GM12878 (cell line): ENCODE results near the gene FBXO17. TPM values are rescaled to one million over a fixed set of nuclear protein-coding genes. Genes with fewer than 3 reads are reported as not detected.

ENCODE experiments used
- ATAC-seq: fragments of 200-7000 bp; cut with Tn5 transposase; 3 replicates; pipeline ENCODE4 v1.9.1; 2020; ENCODE audit warnings: mild to moderate bottlenecking, moderate library complexity
- BruUV-seq: library from RNA; stranded (reverse); fragments of 400-500 nt; replicated peaks from 2 replicates; lab custom pipeline; 2021; lab: Mats Ljungman, UMichigan
- CTCF ChIA-PET: fragments of 300-600 bp; sonication (Branson Sonifier 250); formaldehyde crosslinking; extraction: SDS; loops from one replicate; lab custom pipeline; 2021; ENCODE audit warnings: inconsistent platforms; lab: Yijun Ruan, JAX
- POLR2A ChIA-PET: fragments of 350-600 bp; formaldehyde crosslinking; extraction: SDS; loops from one replicate; lab custom pipeline; 2021; ENCODE audit warnings: inconsistent platforms; lab: Charles Lee
- RAD21 ChIA-PET: fragments of 300-600 bp; sonication (Branson Sonifier 250); formaldehyde crosslinking; loops from one replicate; lab custom pipeline; 2023; ENCODE audit warnings: antibody characterized with exemption; ENCODE audit not compliant: unreplicated experiment; lab: Charles Lee
- SMC1A ChIA-PET: fragments of 300-600 bp; sonication (Branson Sonifier 250); formaldehyde crosslinking; loops from one replicate; lab custom pipeline; 2023; ENCODE audit not compliant: unreplicated experiment, uncharacterized antibody; lab: Charles Lee
- DNase-seq: peaks from one replicate; pipeline ENCODE4 v3.0.0-alpha.2; 2011; ENCODE audit warnings: low read depth, low spot score
- FAIRE-seq: peaks from 3 replicates; lab custom pipeline; 2011; peaks lifted over from hg19 to GRCh38; lab: Jason Lieb, UNC
- H2AFZ ChIP-seq: 2 replicates; pipeline ENCODE4 v1.6.0; 2011; ENCODE audit warnings: low read depth, low read length, control low read depth; ENCODE audit not compliant: control insufficient read depth
- H3K27ac ChIP-seq: 2 replicates; pipeline ENCODE4 v1.5.1; 2011; ENCODE audit warnings: control low read depth; ENCODE audit not compliant: control insufficient read depth, insufficient read depth
- H3K27me3 ChIP-seq, 2 experiments: replicated peaks in 1 of 2; 2 replicates each; pipeline versions ENCODE4 v1.6.0 to v1.6.1; 2011; ENCODE audit warnings: low read length in 1 of 2; ENCODE audit not compliant: control insufficient read depth in 2 of 2, insufficient read depth in 2 of 2
- H3K36me3 ChIP-seq, 2 experiments: 2 replicates each; pipeline ENCODE4 v1.5.1; 2011; ENCODE audit warnings: low read length in 1 of 2; ENCODE audit not compliant: control insufficient read depth in 2 of 2, insufficient read depth in 2 of 2
- H3K4me1 ChIP-seq: 2 replicates; pipeline ENCODE4 v1.6.1; 2011; ENCODE audit warnings: mild to moderate bottlenecking, low read length, moderate library complexity, mixed read lengths; ENCODE audit not compliant: control insufficient read depth, insufficient read depth
- H3K4me2 ChIP-seq: 2 replicates; pipeline ENCODE4 v1.6.0; 2011; ENCODE audit warnings: control low read depth; ENCODE audit not compliant: control insufficient read depth, insufficient read depth
- H3K4me3 ChIP-seq: fragments of 200-600 bp; sonication (generic); 2 replicates; pipeline ENCODE4 v1.5.1; 2016
- H3K79me2 ChIP-seq: 2 replicates; pipeline ENCODE4 v1.6.0; 2011; ENCODE audit warnings: low read length; ENCODE audit not compliant: control insufficient read depth, insufficient read depth
- H3K9ac ChIP-seq: 2 replicates; pipeline ENCODE4 v1.8.0; 2011; ENCODE audit warnings: low read length, control low read depth, mixed read lengths; ENCODE audit not compliant: control insufficient read depth, insufficient read depth
- H3K9me3 ChIP-seq: replicated peaks from 3 replicates; pipeline ENCODE4 v1.5.1; 2011; ENCODE audit warnings: mild to moderate bottlenecking, low read length; ENCODE audit not compliant: control insufficient read depth, insufficient read depth
- H4K20me1 ChIP-seq: 2 replicates; pipeline ENCODE4 v1.6.0; 2011; ENCODE audit not compliant: control insufficient read depth, insufficient read depth
- CHD4 ChIP-seq: fragments of 200-600 bp; sonication (generic); IDR thresholded peaks from 2 replicates; pipeline ENCODE4 v1.6.1; 2016; ENCODE audit warnings: mild to moderate bottlenecking
- IKZF2 ChIP-seq, 2 experiments: fragments of 450-650 bp; IDR thresholded peaks; 2 replicates each; pipeline ENCODE4 v1.6.1; 2017; ENCODE audit warnings: mild to moderate bottlenecking in 2 of 2, moderate library complexity in 2 of 2
- MEF2B ChIP-seq: fragments of 450-650 bp; IDR thresholded peaks from 2 replicates; pipeline ENCODE4 v1.6.1; 2018; ENCODE audit warnings: mild to moderate bottlenecking, moderate library complexity; ENCODE audit not compliant: partially characterized antibody, poor library complexity, severe bottlenecking
- NR2C2 ChIP-seq: IDR thresholded peaks from 2 replicates; pipeline ENCODE4 v1.6.1; 2011; ENCODE audit warnings: borderline replicate concordance, low read depth; ENCODE audit not compliant: control insufficient read depth, insufficient read length
- NRF1 ChIP-seq: conservative IDR thresholded peaks from 2 replicates; pipeline ENCODE4 v1.6.1; 2011; ENCODE audit warnings: mild to moderate bottlenecking, low read depth, low read length, improper control_type of control experiment
- POU2F2 ChIP-seq: IDR thresholded peaks from 3 replicates; pipeline ENCODE4 v1.6.1; 2011; ENCODE audit warnings: low read depth, mild to moderate bottlenecking, low read length, borderline replicate concordance
- TCF3 ChIP-seq: IDR thresholded peaks from 2 replicates; pipeline ENCODE4 v1.6.1; 2012; ENCODE audit warnings: low read depth, mild to moderate bottlenecking, low read length, borderline replicate concordance; ENCODE audit not compliant: insufficient read depth
- YBX1 ChIP-seq: fragments of 450-650 bp; IDR thresholded peaks from 2 replicates; pipeline ENCODE4 v1.6.1; 2016; ENCODE audit warnings: antibody characterized with exemption
- WGBS: methylation state at CpG from one replicate; pipeline ENCODE4 v1.1.6; 2016; ENCODE audit warnings: low lambda C conversion rate; ENCODE audit not compliant: insufficient replicate concordance, insufficient coverage; ENCODE audit errors: missing lambda C conversion rate; 5-methylcytosine and 5-hydroxymethylcytosine counted together
- in situ Hi-C: fragments of 300-500 bp; cut with MboI; formaldehyde crosslinking; loops from 9 replicates; pipeline ENCODE4 v1.14.3; 2018; ENCODE audit warnings: mixed read lengths
- intact Hi-C: fragments of 100-400 bp; cut with micrococcal nuclease; formaldehyde crosslinking; loops from one replicate; pipeline ENCODE4 v1.14.2; 2022; ENCODE audit not compliant: unreplicated experiment
- polyA plus RNA-seq, 11 experiments: library from polyadenylated mRNA; depleted of rRNA in 4 of 11; unstranded in 6 of 11; stranded (reverse) in 5 of 11; fragments of >200 nt; fragmentation: Nextera tagmentation in 4 of 11; fragmentation: Illumina TruSeq in 1 of 11; extraction: Ambion mirVana in 4 of 11; extraction: Trizol in 1 of 11; gene quantifications; 1 replicate in 1 of 11; 2 replicates in 10 of 11; pipeline versions ENCODE4 v1.2.1 to v1.2.3, GENCODE V29; 2011 to 2016; ENCODE audit warnings: inconsistent platforms in 2 of 11, missing spikeins in 2 of 11, low read depth in 1 of 11
- total RNA-seq, 4 experiments: library from RNA; depleted of rRNA in 3 of 4; stranded (reverse); fragments of >200 nt in 3 of 4; fragmentation: Illumina TruSeq in 1 of 4; extraction: Trizol in 1 of 4; gene quantifications; 2 replicates each; pipeline versions ENCODE4 v1.2.1 to v1.2.3, GENCODE V29; 2013 to 2021
- TF ChIP-seq, protein P1 (sequence below): fragments of 450-650 bp; IDR thresholded peaks from 2 replicates; pipeline ENCODE4 v1.6.1; 2016; ENCODE audit warnings: mild to moderate bottlenecking

The FBXO17 gene
- total and polyA plus RNA-seq, 10 of the 15 experiments (the other 5 are each of a cell fraction or from before 2014, with no cell fraction given) = 2.2 to 11.1 (median 5.3) TPM

DNA sequence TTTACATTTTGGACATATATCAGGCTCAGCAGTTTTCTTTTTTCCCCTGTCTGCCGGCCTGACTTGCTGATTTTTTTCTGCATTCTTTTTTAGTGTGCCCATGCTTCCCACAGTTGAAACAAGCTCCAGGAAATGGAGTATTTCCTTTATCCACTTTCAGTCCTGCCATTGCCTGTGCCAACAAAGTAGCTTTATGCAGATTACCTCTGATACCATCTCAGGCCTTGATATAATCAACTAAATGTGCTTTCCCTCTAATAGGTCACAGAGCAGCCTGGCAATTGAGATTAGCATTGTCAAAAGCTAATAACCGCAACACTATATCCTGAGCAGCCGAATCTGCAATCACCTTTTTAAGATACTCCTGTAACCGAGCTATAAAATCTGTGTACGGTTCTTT is 35.6 kb downstream of the FBXO17 start:
- no peak overlapping the region for H3K4me3 ChIP-seq
- BruUV-seq = no TSS peak
- no peak overlapping the region for H3K9ac ChIP-seq
- ChIA-PET SMC1A (interaction anchor here (0.9 to 1.4 kb wide), 2 partner anchors 9 to 22 kb away, joined by 4 to 6 read pairs; partner anchors contain the start of genes MRPS12 and SARS2), POLR2A (no interaction called here), RAD21 (no interaction called here), CTCF (interaction anchor here (0.9 to 1.5 kb wide), 3 partner anchors 8 to 305 kb away, joined by 4 to 6 read pairs (median 4); partner anchors contain the start of genes MRPS12 and SARS2)
- H3K36me3 ChIP-seq = no peaks in the 10 kb centered on the region
- no peaks in the 10 kb centered on the region for H3K79me2 ChIP-seq
- H3K4me1 ChIP-seq = no peaks in the 10 kb centered on the region
- ATAC-seq (no peak), DNase-seq (no peak)
- 60% methylated on average over 5 of the region's 5 CpGs for WGBS
- no peaks in the 10 kb centered on the region; a peak in 1 of 4 replicates for H3K27me3 ChIP-seq
- H3K4me2 ChIP-seq = no peak overlapping the region
- H4K20me1 ChIP-seq = no peaks in the 10 kb centered on the region
- H3K9me3 ChIP-seq = no peaks in the 10 kb centered on the region; the same call in 2 of the 3 replicates
- no peak for TF ChIP-seq MEF2B
- TF ChIP-seq POU2F2 = no peak
- no peak for TF ChIP-seq CHD4
- TF ChIP-seq YBX1 = no peak
- TF ChIP-seq, all 136 proteins: peak for 0
- FAIRE-seq = no peak
- Histone ChIP-seq H3K27ac (no peak overlapping the region), H2AFZ (no peak overlapping the region)
- intact Hi-C loops (no loop called here), in situ Hi-C loops (no loop called here)

DNA sequence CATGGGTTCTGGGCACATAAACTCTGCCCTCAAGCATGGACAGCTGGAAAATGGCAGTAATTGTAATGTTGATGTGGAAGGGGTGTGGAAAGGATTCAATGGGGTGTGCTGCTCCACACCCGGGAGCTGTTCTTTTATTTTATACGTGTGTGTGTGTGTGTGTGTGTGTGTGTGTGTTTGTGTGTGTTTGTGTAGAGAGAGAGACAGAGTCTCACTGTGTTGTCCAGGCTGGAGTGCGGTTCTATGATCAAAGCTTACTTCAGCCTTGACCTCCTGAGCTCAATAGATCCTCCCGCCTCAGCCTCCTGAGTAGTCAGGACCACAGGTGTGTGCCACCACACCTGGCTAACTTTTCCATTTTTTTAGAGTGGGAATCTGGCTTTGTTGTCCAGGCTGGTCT is 42.0 kb downstream of the FBXO17 start:
- Histone ChIP-seq H3K27ac (no peak overlapping the region), H3K4me3 (no peak overlapping the region), H3K36me3 (peaks cover 0 to 6% of the 10 kb centered on the region in 2 experiments; a peak in 2 of 4 replicates), H3K79me2 (peaks cover 31% of the 10 kb centered on the region), H3K4me2 (no peak overlapping the region), H4K20me1 (no peaks in the 10 kb centered on the region)
- RAD21 ChIA-PET = interaction anchor here (1.4 kb wide), 1 partner anchor 85 kb away, joined by 3 read pairs; no protein-coding TSS in a partner anchor
- DNase-seq = no peak
- SMC1A ChIA-PET = interaction anchor here (0.7 to 1.0 kb wide), 3 partner anchors 57 to 420 kb away, joined by 3 read pairs; no protein-coding TSS in a partner anchor
- CTCF ChIA-PET = interaction anchor here (0.8 to 1.6 kb wide), 3 partner anchors 18 to 531 kb away, joined by 3 to 6 read pairs (median 3); partner anchors contain the start of gene FAM98C
- in situ Hi-C loops = loop anchor here (5.0 kb wide), 1 partner anchor 201 kb away; no protein-coding TSS in a partner anchor
- TF ChIP-seq NR2C2 (no peak), TCF3 (no peak), IKZF2 (IDR thresholded peaks at IDR 0.05) (no peak), NRF1 (no peak)
- TF ChIP-seq, protein P1, sequence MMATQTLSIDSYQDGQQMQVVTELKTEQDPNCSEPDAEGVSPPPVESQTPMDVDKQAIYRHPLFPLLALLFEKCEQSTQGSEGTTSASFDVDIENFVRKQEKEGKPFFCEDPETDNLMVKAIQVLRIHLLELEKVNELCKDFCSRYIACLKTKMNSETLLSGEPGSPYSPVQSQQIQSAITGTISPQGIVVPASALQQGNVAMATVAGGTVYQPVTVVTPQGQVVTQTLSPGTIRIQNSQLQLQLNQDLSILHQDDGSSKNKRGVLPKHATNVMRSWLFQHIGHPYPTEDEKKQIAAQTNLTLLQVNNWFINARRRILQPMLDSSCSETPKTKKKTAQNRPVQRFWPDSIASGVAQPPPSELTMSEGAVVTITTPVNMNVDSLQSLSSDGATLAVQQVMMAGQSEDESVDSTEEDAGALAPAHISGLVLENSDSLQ = no peak
- TF ChIP-seq, all 136 proteins: peak for 0
- intact Hi-C loops = loop anchor here (5.0 kb wide), 2 partner anchors 66 to 531 kb away; partner anchors contain the start of gene FAM98C
- 79% methylated on average over 4 of the region's 4 CpGs for WGBS
- no peak overlapping the region for H2AFZ ChIP-seq
- no peaks in the 10 kb centered on the region for H3K27me3 ChIP-seq
- BruUV-seq = no TSS peak
- peaks cover 6% of the 10 kb centered on the region for H3K4me1 ChIP-seq
- POLR2A ChIA-PET = interaction anchor here (0.5 to 0.8 kb wide), 2 partner anchors 20 to 35 kb away, joined by 3 read pairs; no protein-coding TSS in a partner anchor
- ATAC-seq = no peak
- H3K9ac ChIP-seq = no peak overlapping the region
- peaks cover 4% of the 10 kb centered on the region; the same call in 1 of the 3 replicates for H3K9me3 ChIP-seq
- FAIRE-seq = no peak
